HG02884 (cell line): ENCODE results near the gene WBP2.
A peak's percentile ranks its signal among the peaks of the same experiment; 100 is the strongest.
"Not testable (repeated sequence)": the region's sequence is repeated elsewhere in the genome, so short reads cannot be mapped to it uniquely, and the experiment has no call there.

Source experiments
- ATAC-seq: cut with Tn5 transposase; IDR thresholded peaks from one replicate; pipeline ENCODE4 v1.9.1; 2021; ENCODE audit warnings: mild to moderate bottlenecking, moderate library complexity; ENCODE audit not compliant: unreplicated experiment

WBP2 gene

GRCh38 chr17:75869282-75870141 is 14.4 kb upstream of the WBP2 start:
- ATAC-seq = no peak

GRCh38 chr17:75868730-75869281 is 13.7 kb upstream of the WBP2 start:
- ATAC-seq = not testable (repeated sequence)

GRCh38 chr17:75865404-75866188 is 10.5 kb upstream of the WBP2 start:
- not testable (repeated sequence) for ATAC-seq

GRCh38 chr17:75864887-75865286 is 9.8 kb upstream of the WBP2 start:
- not testable (repeated sequence) for ATAC-seq

- peak; percentile 57 for ATAC-seq
Measured at GRCh38 chr17:75864448-75864871, 9.3 kb upstream of the WBP2 start.

GRCh38 chr17:75861927-75862317 is 6.8 kb upstream of the WBP2 start:
- ATAC-seq = no peak

GRCh38 chr17:75859358-75859757 is 4.2 kb upstream of the WBP2 start:
- not testable (repeated sequence) for ATAC-seq

- ATAC-seq = peak; percentile 21
Measured at GRCh38 chr17:75856062-75856756, 1.1 kb upstream of the WBP2 start.

GRCh38 chr17:75854881-75855309 is 240 bp downstream of the WBP2 start:
- no peak for ATAC-seq

GRCh38 chr17:75854101-75854748 is 910 bp downstream of the WBP2 start:
- ATAC-seq = no peak

- ATAC-seq = no peak
Measured at GRCh38 chr17:75853433-75853832, 1.7 kb downstream of the WBP2 start.

GRCh38 chr17:75851693-75851991 is 3.5 kb downstream of the WBP2 start:
- ATAC-seq = not testable (repeated sequence)

GRCh38 chr17:75850928-75851692 is 4.0 kb downstream of the WBP2 start:
- no peak for ATAC-seq

- ATAC-seq = no peak
Measured at GRCh38 chr17:75849724-75850123, 5.4 kb downstream of the WBP2 start.

GRCh38 chr17:75849279-75849646 is 5.9 kb downstream of the WBP2 start:
- no peak for ATAC-seq

- ATAC-seq = no peak
Measured at GRCh38 chr17:75848523-75849278, 6.4 kb downstream of the WBP2 start.

GRCh38 chr17:75847614-75848522 is 7.3 kb downstream of the WBP2 start:
- no peak for ATAC-seq
